HG03159 (cell line): ENCODE measurements around the gene EYA4.

Experiments used
- ATAC-seq: cut with Tn5 transposase; IDR thresholded peaks from one replicate; pipeline ENCODE4 v1.9.1; 2021; ENCODE audit warnings: mild to moderate bottlenecking, moderate library complexity; ENCODE audit not compliant: unreplicated experiment

Gene EYA4

GRCh38 chr6:133432021-133432989 lies 191.1 kb downstream of the EYA4 start:
- ATAC-seq: no peak

GRCh38 chr6:133435065-133435728 lies 194.0 kb downstream of the EYA4 start:
- ATAC-seq: no peak

- no peak for ATAC-seq
These were observed 195.5 kb downstream of the EYA4 start for GRCh38 chr6:133436652-133437051.

- no peak for ATAC-seq
These were observed 200.3 kb downstream of the EYA4 start for GRCh38 chr6:133441491-133441890.

- ATAC-seq: no peak
These were observed 205.6 kb downstream of the EYA4 start for GRCh38 chr6:133446789-133447188.

GRCh38 chr6:133447924-133448323 lies 206.8 kb downstream of the EYA4 start:
- no peak for ATAC-seq

GRCh38 chr6:133456439-133456838 lies 215.3 kb downstream of the EYA4 start:
- no peak for ATAC-seq

GRCh38 chr6:133456944-133457343 lies 215.8 kb downstream of the EYA4 start:
- no peak for ATAC-seq

GRCh38 chr6:133460101-133460500 lies 218.9 kb downstream of the EYA4 start:
- ATAC-seq: no peak

GRCh38 chr6:133463790-133464189 lies 222.6 kb downstream of the EYA4 start:
- no peak for ATAC-seq

GRCh38 chr6:133466680-133467079 lies 225.5 kb downstream of the EYA4 start:
- ATAC-seq: no peak

GRCh38 chr6:133467231-133467981 lies 226.2 kb downstream of the EYA4 start:
- ATAC-seq: no peak

- ATAC-seq: no peak
These were observed 226.8 kb downstream of the EYA4 start for GRCh38 chr6:133467982-133468380.

- no peak for ATAC-seq
These were observed 227.4 kb downstream of the EYA4 start for GRCh38 chr6:133468591-133468990.

GRCh38 chr6:133474516-133474915 lies 233.4 kb downstream of the EYA4 start:
- no peak for ATAC-seq

GRCh38 chr6:133478673-133479072 lies 237.5 kb downstream of the EYA4 start:
- ATAC-seq: no peak

GRCh38 chr6:133487174-133487573 lies 246.0 kb downstream of the EYA4 start:
- ATAC-seq: no peak

- ATAC-seq: no peak
These were observed 254.2 kb downstream of the EYA4 start for GRCh38 chr6:133495205-133495903.

GRCh38 chr6:133499662-133500061 lies 258.5 kb downstream of the EYA4 start:
- no peak for ATAC-seq

- ATAC-seq: no peak
These were observed 260.6 kb downstream of the EYA4 start for GRCh38 chr6:133501675-133502270.
